Uterus (tissue), 4 donors: Measurements from ENCODE around the gene ITSN1. TPM values are rescaled to one million over a fixed set of nuclear protein-coding genes. Genes with fewer than 3 reads are reported as not detected.

ENCODE experiments used
- DNase-seq, 2 donors: peaks; one replicate each; pipeline ENCODE4 v3.0.0-alpha.2; 2019 to 2020
- H3K27ac ChIP-seq, 2 donors: fragments of 200-600 bp; sonication (generic); 1 replicate in 1 of 2; 2 replicates in 1 of 2; pipeline ENCODE4 v1.5.1; 2016 to 2018
- H3K27me3 ChIP-seq, 2 donors: fragments of 200-600 bp; sonication (generic); one replicate each; pipeline ENCODE4 v1.5.1; 2018 to 2019; ENCODE audit warnings: control low read depth in 1 of 2
- H3K36me3 ChIP-seq, 2 donors: fragments of 200-600 bp; sonication (generic); one replicate each; pipeline ENCODE4 v1.5.1; 2019; ENCODE audit warnings: control low read depth in 1 of 2
- H3K4me1 ChIP-seq, 2 donors: fragments of 200-600 bp; sonication (generic); one replicate each; pipeline ENCODE4 v1.5.1; 2018 to 2019; ENCODE audit warnings: control low read depth in 1 of 2
- H3K4me3 ChIP-seq, 2 donors: fragments of 200-600 bp; sonication (generic); 1 replicate in 1 of 2; 2 replicates in 1 of 2; pipeline ENCODE4 v1.5.1; 2018 to 2019; ENCODE audit warnings: mild to moderate bottlenecking in 1 of 2
- H3K9me3 ChIP-seq, 2 donors: fragments of 200-600 bp; sonication (generic); one replicate each; pipeline ENCODE4 v1.5.1; 2019; ENCODE audit warnings: control low read depth in 1 of 2
- POLR2A ChIP-seq, 2 donors: fragments of 450-650 bp; IDR thresholded peaks; one replicate each; pipeline ENCODE4 v1.6.1; 2016; ENCODE audit warnings: antibody characterized with exemption in 2 of 2, mild to moderate bottlenecking in 1 of 2, moderate library complexity in 1 of 2
- intact Hi-C: fragments of 100-400 bp; cut with DNase I; formaldehyde crosslinking; loops from one replicate; pipeline ENCODE4 v1.15.1; 2023; ENCODE audit warnings: low total_unique reads
- total RNA-seq, 4 donors: library from RNA; depleted of rRNA in 3 of 4; stranded (reverse); fragments of >200 nt in 3 of 4; gene quantifications; one replicate each; pipeline versions ENCODE4 v1.1.0 to v1.2.4, GENCODE V29; 2014 to 2023
- TF ChIP-seq, protein P1 (sequence below), 4 experiments: fragments of 200-600 bp in 2 of 4; fragments of 450-650 bp in 2 of 4; sonication (generic) in 2 of 4; IDR thresholded peaks; one replicate each; pipeline ENCODE4 v1.5.1; 2016 to 2019; ENCODE audit warnings: antibody characterized with exemption in 4 of 4, mild to moderate bottlenecking in 2 of 4, moderate library complexity in 1 of 4
- donor health status: DM: yes; HTN: yes; CAD: no.

The ITSN1 gene
- total RNA-seq, 4 donors from 2014 or later, result 21.8 to 77.4 (median 48.1) TPM

DNA sequence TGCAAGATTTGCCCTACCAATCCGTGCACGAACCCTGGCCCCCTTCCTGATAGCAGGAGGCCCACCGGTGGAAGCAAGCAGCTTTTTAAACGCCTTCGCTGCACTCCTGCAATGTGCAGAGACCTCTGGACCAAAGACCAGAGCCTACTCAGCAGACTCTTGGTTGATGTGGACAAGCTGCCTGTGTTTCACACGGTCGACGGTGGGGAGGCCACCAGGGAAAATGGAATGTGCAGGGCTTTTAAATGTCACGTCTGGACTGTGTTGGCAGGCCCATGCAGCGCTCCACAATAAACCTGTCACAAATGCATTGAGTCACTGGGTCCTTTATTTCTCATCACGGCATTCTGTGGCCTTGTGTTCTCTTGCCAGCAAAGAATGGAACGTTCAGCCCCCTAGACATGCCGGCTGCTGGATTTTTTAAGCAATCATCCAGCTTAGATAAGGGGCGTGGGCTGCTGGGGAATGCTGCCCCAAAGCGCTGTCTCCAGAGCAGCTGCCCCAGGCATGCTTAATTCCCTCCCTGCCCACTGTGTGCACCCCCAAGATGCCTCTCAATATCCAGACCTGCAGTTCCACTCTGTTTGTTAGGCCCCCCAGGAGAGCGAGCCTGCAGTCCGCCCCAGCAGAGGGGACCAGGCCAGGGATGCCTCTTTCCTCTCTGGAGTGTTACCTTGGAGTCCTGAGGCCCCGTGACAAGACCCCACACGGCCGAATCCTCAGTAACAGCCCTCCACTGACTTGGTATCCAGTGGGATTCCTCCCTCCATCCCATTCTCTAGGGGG, 202.0 kb downstream of the ITSN1 start:
- Histone ChIP-seq H3K4me3 (no peak overlapping the region), H3K27me3 (no peaks in the 10 kb centered on the region), H3K9me3 (no peaks in the 10 kb centered on the region), H3K27ac (peak overlapping the region in 1 of 2 donors; percentile 27), H3K4me1 (peaks cover 0 to 6% of the 10 kb centered on the region in 2 donors), H3K36me3 (no peaks in the 10 kb centered on the region)
- peak; percentile 54 to 66 for DNase-seq
- no peak for TF ChIP-seq POLR2A (IDR thresholded peaks at IDR 0.05)
- TF ChIP-seq, protein P1, sequence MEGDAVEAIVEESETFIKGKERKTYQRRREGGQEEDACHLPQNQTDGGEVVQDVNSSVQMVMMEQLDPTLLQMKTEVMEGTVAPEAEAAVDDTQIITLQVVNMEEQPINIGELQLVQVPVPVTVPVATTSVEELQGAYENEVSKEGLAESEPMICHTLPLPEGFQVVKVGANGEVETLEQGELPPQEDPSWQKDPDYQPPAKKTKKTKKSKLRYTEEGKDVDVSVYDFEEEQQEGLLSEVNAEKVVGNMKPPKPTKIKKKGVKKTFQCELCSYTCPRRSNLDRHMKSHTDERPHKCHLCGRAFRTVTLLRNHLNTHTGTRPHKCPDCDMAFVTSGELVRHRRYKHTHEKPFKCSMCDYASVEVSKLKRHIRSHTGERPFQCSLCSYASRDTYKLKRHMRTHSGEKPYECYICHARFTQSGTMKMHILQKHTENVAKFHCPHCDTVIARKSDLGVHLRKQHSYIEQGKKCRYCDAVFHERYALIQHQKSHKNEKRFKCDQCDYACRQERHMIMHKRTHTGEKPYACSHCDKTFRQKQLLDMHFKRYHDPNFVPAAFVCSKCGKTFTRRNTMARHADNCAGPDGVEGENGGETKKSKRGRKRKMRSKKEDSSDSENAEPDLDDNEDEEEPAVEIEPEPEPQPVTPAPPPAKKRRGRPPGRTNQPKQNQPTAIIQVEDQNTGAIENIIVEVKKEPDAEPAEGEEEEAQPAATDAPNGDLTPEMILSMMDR (IDR thresholded peaks at IDR 0.05), result no peak
- intact Hi-C loops, result no loop called here

DNA sequence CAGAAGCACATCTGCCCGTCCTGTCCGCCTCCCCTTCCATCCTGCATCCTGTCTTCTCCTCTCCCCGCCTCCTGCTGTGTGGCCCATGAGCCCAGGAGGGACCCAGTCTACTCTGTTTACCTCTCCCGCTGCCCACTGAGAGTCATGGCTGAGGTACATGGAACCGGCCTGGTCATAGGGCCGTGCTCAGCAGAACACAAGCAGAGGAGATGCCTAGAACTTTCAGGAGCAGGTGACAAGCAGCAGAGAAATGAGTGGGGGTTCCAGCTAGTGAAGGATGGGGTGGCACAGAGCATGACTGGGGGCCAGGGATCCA, 202.5 kb downstream of the ITSN1 start:
- H3K27me3 ChIP-seq, result no peaks in the 10 kb centered on the region
- H3K9me3 ChIP-seq, result no peaks in the 10 kb centered on the region
- no peak overlapping the region for H3K4me3 ChIP-seq
- no peaks in the 10 kb centered on the region for H3K36me3 ChIP-seq
- TF ChIP-seq, protein P1 (IDR thresholded peaks at IDR 0.05), result no peak
- TF ChIP-seq POLR2A (IDR thresholded peaks at IDR 0.05), result no peak
- intact Hi-C loops, result no loop called here
- DNase-seq, result no peak
- H3K27ac ChIP-seq, result peak overlapping the region in 1 of 2 donors; percentile 27
- peaks cover 0 to 6% of the 10 kb centered on the region in 2 donors for H3K4me1 ChIP-seq

DNA sequence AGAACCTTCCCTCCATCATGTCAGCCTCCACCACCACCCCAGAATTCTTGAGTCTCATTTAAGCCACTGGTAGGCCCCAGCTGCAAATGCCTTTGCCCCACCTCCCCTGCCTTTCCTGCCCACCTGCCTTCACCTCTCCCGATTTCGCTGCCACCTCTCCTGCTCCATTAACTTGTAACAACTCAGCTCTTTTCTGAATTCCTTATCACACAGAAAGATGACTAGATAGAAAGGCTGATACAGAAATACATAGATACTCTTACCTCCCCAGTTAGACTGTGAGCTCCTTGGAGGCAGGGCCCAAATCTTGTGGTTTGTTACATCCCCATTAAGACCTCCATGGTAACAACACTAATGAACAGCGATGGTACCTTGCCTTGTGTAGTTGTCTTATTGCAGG, 203.8 kb downstream of the ITSN1 start:
- no peak for DNase-seq
- H3K27me3 ChIP-seq, result no peaks in the 10 kb centered on the region
- no peaks in the 10 kb centered on the region for H3K36me3 ChIP-seq
- H3K4me1 ChIP-seq, result peaks cover 0 to 6% of the 10 kb centered on the region in 2 donors
- intact Hi-C loops, result no loop called here
- TF ChIP-seq, protein P1 (IDR thresholded peaks at IDR 0.05), result no peak
- no peak for TF ChIP-seq POLR2A (IDR thresholded peaks at IDR 0.05)
- H3K27ac ChIP-seq, result no peak overlapping the region
- H3K4me3 ChIP-seq, result no peak overlapping the region
- no peaks in the 10 kb centered on the region for H3K9me3 ChIP-seq

DNA sequence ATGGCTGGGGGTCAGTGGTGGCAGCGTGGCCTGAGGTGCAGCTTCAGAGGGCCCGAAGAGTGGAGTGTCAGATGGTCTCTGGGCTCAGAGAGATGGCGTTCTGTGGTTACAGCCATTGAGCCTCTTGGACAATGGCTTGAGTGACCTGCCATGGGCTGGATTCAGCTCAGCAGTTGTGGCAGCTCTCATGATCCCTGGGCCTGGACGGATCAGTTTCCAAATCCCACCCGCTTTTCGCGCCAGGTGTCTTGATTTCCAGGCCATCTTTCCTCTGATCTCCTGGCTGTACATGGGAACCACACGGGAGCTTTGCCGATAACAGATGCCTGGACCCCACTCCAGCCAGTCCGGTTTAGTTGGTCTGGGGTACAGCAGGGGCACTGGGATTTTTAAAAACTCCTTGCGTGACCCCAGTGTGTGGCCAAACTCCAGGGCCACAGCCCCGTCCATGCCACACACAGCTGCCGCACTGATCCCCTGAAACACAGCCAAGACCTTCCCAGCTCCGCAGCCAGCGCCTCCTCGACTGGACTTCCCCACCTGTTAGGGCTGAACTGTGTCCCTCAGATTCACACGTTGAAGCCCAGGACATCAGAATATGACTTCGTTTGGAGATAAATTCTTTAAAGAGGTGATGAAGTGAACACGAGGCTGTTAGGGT, 205.4 kb downstream of the ITSN1 start:
- no peaks in the 10 kb centered on the region for H3K36me3 ChIP-seq
- intact Hi-C loops, result no loop called here
- no peaks in the 10 kb centered on the region for H3K9me3 ChIP-seq
- DNase-seq, result no peak
- H3K4me1 ChIP-seq, result peaks cover 0 to 6% of the 10 kb centered on the region in 2 donors
- no peaks in the 10 kb centered on the region for H3K27me3 ChIP-seq
- no peak overlapping the region for H3K4me3 ChIP-seq
- H3K27ac ChIP-seq, result no peak overlapping the region
- TF ChIP-seq POLR2A (IDR thresholded peaks at IDR 0.05), result no peak
- TF ChIP-seq, protein P1 (IDR thresholded peaks at IDR 0.05), result no peak

DNA sequence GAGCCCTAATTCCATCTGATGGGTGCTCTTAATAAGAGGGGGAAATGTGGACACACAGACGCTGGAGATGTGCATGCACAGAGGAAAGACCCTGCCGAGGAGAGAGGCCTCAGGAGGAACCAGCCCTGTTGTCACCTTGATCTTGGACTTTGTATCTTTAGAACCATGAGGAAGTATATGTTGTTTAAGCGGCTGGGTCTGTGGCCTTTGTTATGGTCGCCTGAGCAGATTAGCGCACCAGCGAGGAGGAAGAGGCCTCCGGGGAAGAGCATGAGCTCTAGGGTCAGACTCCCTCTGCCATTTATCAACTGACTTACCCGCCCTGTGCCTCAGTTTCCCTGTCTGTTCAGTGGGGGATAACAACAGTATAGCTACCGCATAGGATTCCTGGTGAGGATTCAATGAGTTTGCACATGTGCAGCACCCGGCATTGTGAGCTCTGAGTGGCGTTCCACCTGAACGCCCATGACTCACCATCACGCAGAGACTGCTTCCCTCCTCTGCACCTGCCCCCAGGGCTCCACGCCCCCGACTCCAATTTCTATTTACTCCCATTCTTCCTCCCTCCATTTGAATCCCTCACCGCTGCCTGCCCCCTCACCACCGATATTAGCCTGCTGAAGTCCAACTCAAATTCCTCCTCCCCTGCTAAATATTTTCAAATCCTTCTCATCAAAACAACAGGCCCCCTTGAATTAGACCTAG, 206.1 kb downstream of the ITSN1 start:
- Histone ChIP-seq H3K36me3 (no peaks in the 10 kb centered on the region), H3K27ac (no peak overlapping the region), H3K27me3 (no peaks in the 10 kb centered on the region), H3K4me1 (peaks cover 0 to 6% of the 10 kb centered on the region in 2 donors), H3K4me3 (no peak overlapping the region), H3K9me3 (no peaks in the 10 kb centered on the region)
- TF ChIP-seq POLR2A (IDR thresholded peaks at IDR 0.05), result no peak
- TF ChIP-seq, protein P1 (IDR thresholded peaks at IDR 0.05), result no peak
- intact Hi-C loops, result no loop called here
- DNase-seq, result no peak
